HL-60 (cell line): ENCODE results near the gene COQ10A.

Experiments
- DNase-seq, 2 experiments: peaks; one replicate each; pipeline ENCODE4 v3.0.0-alpha.2; 2010 to 2020; ENCODE audit warnings: low read depth in 1 of 2, low spot score in 1 of 2
- H3K27ac ChIP-seq: fragments of 250-450 bp; sonication (Bioruptor Pico); replicated peaks from 2 replicates; pipeline ENCODE4 v1.5.1; 2020; ENCODE audit warnings: mild to moderate bottlenecking, moderate library complexity
- H3K27me3 ChIP-seq: fragments of 250-450 bp; sonication (Bioruptor Pico); 2 replicates; pipeline ENCODE4 v1.5.1; 2021; ENCODE audit warnings: mild to moderate bottlenecking, moderate library complexity; ENCODE audit not compliant: insufficient read depth, poor library complexity, severe bottlenecking
- H3K4me3 ChIP-seq: replicated peaks from 2 replicates; pipeline ENCODE4 v1.5.1; 2011; ENCODE audit warnings: mild to moderate bottlenecking, control low read depth, low read length; ENCODE audit not compliant: insufficient read depth
- GABPA ChIP-seq: IDR thresholded peaks from 2 replicates; pipeline ENCODE4 v1.6.1; 2012; ENCODE audit warnings: low read depth
- POLR2AphosphoS5 ChIP-seq: IDR thresholded peaks from 2 replicates; pipeline ENCODE4 v1.6.1; 2012; ENCODE audit warnings: low read depth
- SPI1 ChIP-seq: IDR thresholded peaks from 2 replicates; pipeline ENCODE4 v1.6.1; 2012; ENCODE audit warnings: low read depth, mild to moderate bottlenecking, borderline replicate concordance
- TF ChIP-seq, protein P1 (sequence below): IDR thresholded peaks from one replicate; pipeline ENCODE4 v1.5.1; 2011; ENCODE audit warnings: low read length, control low read depth, inconsistent platforms; ENCODE audit not compliant: insufficient read depth
- TF ChIP-seq, protein P2 (sequence below): IDR thresholded peaks from 2 replicates; pipeline ENCODE4 v1.6.1; 2012; ENCODE audit warnings: low read depth; ENCODE audit not compliant: insufficient replicate concordance

Gene COQ10A

DNA sequence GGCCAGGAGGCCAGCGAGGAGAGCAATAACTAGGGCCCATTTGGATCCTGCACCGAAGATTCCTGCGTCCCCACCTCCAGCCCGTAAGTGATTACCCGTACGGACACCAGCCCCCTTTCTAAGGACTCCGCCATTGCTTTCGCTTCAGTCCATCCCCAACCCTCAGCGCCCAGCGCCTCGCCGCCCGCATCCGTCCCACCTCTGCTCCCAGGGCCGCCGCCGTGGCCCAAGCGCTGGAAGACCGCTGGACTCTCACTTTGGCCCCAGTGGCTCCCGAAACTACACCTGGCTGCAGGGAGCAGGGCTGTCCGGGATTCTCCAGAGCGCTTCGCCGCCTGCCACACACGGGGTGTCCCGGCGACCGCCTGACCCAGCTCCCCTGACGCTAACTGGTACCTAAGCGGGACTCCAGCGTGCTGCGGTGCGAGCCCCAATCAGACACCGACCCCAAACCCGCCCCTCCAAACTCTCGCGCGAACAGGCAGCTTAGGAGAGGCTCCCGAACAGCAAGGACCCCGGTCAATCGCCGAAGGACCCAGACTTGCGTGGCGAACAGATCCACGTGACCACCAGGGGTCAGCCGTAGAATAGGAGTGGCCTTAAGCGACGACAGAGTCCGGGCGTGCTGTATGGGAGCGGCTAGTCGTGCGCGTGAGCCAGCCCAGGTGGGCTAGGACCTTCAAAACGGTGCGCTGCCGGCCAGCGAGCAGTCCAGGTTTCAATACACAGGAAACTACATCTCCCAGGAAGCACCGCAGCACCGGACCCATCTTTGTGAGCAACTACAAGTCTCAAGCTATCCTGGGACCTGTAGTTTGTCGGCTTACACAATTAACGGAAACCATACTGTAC is 49.1 kb downstream of the COQ10A start, which contains the start of gene CNPY2:
Gene CNPY2, minus strand, starts transcription at position 367 of the 852 bp plus-strand sequence. CDS start 771 bp downstream, outside the sequence.
- TF ChIP-seq POLR2AphosphoS5 (peak; percentile 71), GABPA (0 out of 2 replicates have a peak, but pooled peaks have one; percentile 50), SPI1 (no peak)
- TF ChIP-seq, protein P1, sequence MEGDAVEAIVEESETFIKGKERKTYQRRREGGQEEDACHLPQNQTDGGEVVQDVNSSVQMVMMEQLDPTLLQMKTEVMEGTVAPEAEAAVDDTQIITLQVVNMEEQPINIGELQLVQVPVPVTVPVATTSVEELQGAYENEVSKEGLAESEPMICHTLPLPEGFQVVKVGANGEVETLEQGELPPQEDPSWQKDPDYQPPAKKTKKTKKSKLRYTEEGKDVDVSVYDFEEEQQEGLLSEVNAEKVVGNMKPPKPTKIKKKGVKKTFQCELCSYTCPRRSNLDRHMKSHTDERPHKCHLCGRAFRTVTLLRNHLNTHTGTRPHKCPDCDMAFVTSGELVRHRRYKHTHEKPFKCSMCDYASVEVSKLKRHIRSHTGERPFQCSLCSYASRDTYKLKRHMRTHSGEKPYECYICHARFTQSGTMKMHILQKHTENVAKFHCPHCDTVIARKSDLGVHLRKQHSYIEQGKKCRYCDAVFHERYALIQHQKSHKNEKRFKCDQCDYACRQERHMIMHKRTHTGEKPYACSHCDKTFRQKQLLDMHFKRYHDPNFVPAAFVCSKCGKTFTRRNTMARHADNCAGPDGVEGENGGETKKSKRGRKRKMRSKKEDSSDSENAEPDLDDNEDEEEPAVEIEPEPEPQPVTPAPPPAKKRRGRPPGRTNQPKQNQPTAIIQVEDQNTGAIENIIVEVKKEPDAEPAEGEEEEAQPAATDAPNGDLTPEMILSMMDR, result no peak
- TF ChIP-seq, protein P2, sequence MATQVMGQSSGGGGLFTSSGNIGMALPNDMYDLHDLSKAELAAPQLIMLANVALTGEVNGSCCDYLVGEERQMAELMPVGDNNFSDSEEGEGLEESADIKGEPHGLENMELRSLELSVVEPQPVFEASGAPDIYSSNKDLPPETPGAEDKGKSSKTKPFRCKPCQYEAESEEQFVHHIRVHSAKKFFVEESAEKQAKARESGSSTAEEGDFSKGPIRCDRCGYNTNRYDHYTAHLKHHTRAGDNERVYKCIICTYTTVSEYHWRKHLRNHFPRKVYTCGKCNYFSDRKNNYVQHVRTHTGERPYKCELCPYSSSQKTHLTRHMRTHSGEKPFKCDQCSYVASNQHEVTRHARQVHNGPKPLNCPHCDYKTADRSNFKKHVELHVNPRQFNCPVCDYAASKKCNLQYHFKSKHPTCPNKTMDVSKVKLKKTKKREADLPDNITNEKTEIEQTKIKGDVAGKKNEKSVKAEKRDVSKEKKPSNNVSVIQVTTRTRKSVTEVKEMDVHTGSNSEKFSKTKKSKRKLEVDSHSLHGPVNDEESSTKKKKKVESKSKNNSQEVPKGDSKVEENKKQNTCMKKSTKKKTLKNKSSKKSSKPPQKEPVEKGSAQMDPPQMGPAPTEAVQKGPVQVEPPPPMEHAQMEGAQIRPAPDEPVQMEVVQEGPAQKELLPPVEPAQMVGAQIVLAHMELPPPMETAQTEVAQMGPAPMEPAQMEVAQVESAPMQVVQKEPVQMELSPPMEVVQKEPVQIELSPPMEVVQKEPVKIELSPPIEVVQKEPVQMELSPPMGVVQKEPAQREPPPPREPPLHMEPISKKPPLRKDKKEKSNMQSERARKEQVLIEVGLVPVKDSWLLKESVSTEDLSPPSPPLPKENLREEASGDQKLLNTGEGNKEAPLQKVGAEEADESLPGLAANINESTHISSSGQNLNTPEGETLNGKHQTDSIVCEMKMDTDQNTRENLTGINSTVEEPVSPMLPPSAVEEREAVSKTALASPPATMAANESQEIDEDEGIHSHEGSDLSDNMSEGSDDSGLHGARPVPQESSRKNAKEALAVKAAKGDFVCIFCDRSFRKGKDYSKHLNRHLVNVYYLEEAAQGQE, result peak; percentile 46
- peak within 1 kb of the TSS; percentile 85 for H3K4me3 ChIP-seq
- H3K27ac ChIP-seq, result peak within 1 kb of the TSS; percentile 98
- no peaks in the 10 kb centered on the region for H3K27me3 ChIP-seq
- DNase-seq, result peak; percentile 94 to 96

DNA sequence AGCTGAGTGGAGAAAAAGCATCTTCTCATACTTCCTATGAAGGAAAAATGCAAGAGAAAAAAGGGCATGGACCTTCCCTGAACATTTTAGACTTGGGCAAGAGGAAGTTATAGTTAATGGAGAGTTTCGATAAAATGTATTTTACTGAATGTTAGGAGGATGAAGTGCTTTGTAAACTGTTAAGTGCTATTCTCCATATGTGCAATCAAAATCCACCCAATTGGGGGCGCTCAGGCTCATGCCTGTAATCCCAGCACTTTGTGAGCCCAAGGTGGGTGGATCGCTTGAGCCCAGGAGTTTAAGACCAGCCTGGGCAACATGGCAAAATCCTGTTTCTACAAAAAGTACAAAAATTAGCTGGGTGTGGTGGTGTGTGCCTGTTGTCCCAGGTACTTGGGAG is 50.9 kb downstream of the COQ10A start:
- H3K27ac ChIP-seq, result no peak overlapping the region
- no peak overlapping the region for H3K4me3 ChIP-seq
- TF ChIP-seq GABPA, result no peak
- no peak for TF ChIP-seq SPI1
- TF ChIP-seq POLR2AphosphoS5, result no peak
- TF ChIP-seq, protein P1, result no peak
- TF ChIP-seq, protein P2, result no peak
- H3K27me3 ChIP-seq, result no peaks in the 10 kb centered on the region
- no peak for DNase-seq
